ENCODE data around the gene DDX10.

DNA sequence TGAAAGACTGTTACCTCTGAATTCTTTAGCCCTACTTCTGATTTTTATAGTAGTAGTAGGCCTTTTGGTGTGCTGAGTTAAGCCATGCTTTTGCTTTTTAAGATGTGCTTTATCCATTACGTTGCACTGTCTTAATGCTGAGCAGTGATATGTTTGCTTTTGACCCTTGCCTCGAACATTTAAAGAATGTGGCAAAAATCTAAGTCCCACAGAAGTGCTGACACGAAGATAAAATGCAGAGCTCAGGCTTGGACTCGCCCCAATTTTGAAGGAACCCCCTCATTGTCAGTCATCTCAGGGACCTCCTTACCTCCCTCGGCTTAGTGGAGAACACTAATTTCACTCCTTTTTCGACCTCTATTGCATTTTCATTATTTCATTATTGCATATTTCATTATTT, 272.9 kb downstream of the DDX10 start:
- TF ChIP-seq EP300 (IDR thresholded peaks at IDR 0.05; ENCODE audit: borderline replicate concordance), result no peak
- TF ChIP-seq EGR1 (IDR thresholded peaks at IDR 0.05), result no peak
- no peak for TF ChIP-seq RAD21 (IDR thresholded peaks at IDR 0.05; ENCODE audit: low read depth)
- TF ChIP-seq, protein P1, sequence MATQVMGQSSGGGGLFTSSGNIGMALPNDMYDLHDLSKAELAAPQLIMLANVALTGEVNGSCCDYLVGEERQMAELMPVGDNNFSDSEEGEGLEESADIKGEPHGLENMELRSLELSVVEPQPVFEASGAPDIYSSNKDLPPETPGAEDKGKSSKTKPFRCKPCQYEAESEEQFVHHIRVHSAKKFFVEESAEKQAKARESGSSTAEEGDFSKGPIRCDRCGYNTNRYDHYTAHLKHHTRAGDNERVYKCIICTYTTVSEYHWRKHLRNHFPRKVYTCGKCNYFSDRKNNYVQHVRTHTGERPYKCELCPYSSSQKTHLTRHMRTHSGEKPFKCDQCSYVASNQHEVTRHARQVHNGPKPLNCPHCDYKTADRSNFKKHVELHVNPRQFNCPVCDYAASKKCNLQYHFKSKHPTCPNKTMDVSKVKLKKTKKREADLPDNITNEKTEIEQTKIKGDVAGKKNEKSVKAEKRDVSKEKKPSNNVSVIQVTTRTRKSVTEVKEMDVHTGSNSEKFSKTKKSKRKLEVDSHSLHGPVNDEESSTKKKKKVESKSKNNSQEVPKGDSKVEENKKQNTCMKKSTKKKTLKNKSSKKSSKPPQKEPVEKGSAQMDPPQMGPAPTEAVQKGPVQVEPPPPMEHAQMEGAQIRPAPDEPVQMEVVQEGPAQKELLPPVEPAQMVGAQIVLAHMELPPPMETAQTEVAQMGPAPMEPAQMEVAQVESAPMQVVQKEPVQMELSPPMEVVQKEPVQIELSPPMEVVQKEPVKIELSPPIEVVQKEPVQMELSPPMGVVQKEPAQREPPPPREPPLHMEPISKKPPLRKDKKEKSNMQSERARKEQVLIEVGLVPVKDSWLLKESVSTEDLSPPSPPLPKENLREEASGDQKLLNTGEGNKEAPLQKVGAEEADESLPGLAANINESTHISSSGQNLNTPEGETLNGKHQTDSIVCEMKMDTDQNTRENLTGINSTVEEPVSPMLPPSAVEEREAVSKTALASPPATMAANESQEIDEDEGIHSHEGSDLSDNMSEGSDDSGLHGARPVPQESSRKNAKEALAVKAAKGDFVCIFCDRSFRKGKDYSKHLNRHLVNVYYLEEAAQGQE (IDR thresholded peaks at IDR 0.05; ENCODE audit: low read depth), result no peak
- no peak for TF ChIP-seq NFIC (IDR thresholded peaks at IDR 0.05)
- TF ChIP-seq TEAD4 (IDR thresholded peaks at IDR 0.05), result no peak
- TF ChIP-seq, protein P2, sequence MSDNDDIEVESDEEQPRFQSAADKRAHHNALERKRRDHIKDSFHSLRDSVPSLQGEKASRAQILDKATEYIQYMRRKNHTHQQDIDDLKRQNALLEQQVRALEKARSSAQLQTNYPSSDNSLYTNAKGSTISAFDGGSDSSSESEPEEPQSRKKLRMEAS (IDR thresholded peaks at IDR 0.05), result no peak
